ENCODE measurements around the gene IFNL1.
"Not testable (repeated sequence)": the region's sequence is repeated elsewhere in the genome, so short reads cannot be mapped to it uniquely, and the experiment has no call there.

IFNL1 gene

GRCh38 chr19:39270036-39270871 lies 26.0 kb upstream of the IFNL1 start:
- no peak for DNase-seq

DNA sequence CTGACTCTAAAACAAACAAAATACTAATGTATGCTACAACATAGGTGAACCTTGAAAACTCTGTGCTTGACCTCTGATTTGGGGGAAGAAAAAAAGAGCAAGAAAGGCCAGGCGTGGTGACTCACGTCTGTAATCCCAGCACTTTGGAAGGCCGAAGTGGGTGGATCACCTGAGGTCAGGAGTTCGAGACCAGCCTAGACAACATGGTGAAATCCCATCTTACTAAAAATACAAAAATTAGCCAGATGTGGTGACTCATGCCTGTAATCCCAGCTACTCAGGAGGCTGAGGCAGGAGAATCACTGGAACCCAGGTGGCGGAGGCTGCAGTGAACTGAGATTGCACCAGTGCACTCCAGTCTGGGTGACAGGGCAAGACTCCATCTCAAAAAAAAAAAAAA lies 22.3 kb upstream of the IFNL1 start:
- not testable (repeated sequence) for DNase-seq

- DNase-seq = no peak
Measured at GRCh38 chr19:39275578-39275977, 20.6 kb upstream of the IFNL1 start.

DNA sequence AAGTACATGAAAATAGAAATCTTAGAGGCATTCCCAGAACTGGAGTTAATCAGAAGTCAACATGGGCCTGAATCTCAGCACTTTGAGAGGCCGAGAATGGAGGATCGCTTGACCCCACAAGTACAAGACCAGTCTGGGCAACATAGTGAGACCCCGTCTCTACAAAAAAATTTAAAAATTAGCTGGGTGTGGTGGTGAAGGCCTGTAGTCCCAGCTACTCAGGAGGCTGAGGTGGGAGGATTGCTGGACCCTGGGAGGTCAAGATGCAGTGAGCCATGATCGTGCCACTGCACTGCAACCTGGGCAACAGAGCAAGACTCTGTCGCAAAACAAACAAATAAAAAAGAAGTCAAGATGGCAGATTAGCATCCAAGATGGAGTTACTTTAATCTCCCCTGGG lies 19.5 kb upstream of the IFNL1 start:
- DNase-seq = no peak

- no peak for DNase-seq
Measured at GRCh38 chr19:39277598-39277997, 18.6 kb upstream of the IFNL1 start.

DNA sequence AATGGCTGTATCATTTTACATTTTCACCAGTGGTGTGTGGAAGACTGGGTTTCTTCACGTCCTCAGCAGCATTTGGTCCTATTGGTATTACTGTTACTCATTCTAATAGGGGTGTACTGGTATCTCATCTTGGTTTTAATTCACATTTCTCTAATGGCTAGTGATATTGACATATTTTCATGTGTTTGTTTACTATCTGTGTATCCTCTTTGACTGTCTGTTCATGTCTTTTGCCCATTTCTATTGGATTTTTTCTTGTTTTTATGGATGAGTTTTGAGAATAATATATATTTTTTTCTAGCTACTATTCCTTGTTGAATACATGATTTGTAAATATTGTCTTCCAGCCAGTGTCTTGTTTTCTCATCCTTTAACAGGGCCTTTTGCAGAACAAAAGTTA lies 14.2 kb upstream of the IFNL1 start:
- DNase-seq = no peak

DNA sequence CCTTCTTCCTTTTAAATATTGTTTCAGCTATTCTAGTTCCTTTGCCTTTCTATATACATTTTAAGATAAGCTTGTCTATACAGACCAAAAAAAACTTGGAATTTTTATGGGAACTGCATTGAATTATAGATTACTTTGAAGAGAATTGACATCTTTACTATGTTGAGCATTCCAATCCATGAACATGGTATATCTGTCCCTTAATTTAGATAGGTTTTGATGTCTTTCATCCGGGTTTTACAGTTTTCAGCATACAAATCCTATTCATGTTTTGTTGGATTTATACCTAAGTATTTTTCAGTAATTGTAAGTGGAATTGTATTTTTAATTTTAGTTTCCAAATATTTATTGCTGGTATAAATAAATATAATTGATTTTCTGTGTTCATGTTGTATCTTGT lies 12.2 kb upstream of the IFNL1 start:
- no peak for DNase-seq

DNA sequence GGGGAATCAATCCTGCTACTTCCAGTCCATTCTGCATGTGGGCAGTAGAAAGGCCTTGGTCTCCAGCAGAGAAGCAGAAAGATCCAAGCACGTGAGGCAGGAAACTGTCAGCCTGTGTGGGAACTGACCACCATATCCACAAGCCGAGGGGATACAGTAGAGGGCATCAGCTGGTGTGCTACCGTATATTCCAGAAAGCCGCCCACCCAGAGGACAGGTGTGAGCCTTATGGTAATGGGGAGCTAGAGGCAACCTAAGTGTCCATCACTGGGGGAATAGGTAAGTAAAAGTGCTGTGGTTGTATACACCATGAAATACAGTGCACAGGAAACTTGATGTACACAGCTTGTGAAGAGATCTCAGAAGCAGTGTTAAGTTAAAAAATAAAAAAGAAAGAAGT lies 2.8 kb upstream of the IFNL1 start:
- DNase-seq = no peak

- no peak for DNase-seq
Measured at GRCh38 chr19:39296906-39297305, 699 bp downstream of the IFNL1 start.

- DNase-seq = peak; percentile 19 to 80 (median 38)
Measured at GRCh38 chr19:39297931-39298634, 1.9 kb downstream of the IFNL1 start.

DNA sequence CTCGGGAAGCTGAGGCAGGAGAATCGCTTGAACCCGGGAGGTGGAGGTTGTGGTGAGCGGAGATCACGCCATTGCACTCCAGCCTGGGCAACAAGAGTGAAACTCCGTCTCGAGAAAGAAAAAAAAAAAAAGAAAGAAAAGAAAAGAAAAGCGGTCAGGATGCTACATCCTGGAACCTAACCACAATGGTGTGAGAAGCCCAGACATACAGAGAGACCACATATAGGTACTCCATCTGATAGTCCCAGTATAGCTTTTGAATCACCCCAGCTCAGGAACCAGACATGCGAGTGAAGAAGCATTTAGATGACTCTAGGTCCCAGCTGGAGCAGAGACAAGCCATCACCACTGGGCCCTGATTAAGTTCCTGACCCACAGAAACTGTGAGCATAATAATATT lies 3.2 kb downstream of the IFNL1 start:
- peak in 1 of 5 donors; percentile 63 for DNase-seq

GRCh38 chr19:39299832-39300231 lies 3.6 kb downstream of the IFNL1 start:
- no peak for DNase-seq

DNA sequence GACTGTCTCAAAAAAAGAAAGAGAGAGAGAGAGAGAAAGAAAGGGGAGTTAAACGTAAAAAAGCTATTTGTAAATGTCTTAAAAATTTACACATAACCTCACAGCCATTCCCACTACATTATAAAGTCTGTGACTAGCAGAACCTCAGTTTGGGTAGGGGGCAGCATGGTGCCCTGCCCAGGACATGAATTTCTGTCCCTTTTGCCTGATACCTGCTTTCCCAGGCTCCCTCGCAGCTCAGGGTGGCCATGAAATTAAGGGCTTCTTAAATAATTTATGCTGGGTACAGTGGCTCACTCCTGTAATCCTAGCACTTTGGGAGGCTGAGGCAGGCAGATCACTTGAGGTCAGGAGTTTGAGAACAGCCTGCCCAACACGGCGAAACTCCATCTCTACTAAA lies 4.8 kb downstream of the IFNL1 start:
- no peak for DNase-seq

DNA sequence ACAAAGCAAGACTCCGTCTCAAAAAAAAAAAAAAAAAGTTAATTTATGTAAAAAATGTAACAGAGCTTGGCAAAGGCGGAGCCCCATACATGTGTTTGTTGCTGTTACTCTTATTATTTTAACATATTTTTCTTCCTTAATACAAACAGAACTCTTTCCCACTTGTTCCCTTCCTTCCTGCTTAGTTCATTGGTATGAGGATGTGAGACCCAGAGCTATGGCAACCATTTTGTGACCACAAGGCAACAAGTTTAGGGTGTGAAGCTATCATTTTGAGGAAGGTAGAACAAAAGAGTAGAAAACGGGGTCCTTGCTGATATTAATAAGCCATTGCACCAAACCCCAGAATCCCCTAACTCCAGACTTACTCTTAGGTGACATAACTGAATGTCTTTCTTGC lies 5.4 kb downstream of the IFNL1 start:
- DNase-seq = no peak

DNA sequence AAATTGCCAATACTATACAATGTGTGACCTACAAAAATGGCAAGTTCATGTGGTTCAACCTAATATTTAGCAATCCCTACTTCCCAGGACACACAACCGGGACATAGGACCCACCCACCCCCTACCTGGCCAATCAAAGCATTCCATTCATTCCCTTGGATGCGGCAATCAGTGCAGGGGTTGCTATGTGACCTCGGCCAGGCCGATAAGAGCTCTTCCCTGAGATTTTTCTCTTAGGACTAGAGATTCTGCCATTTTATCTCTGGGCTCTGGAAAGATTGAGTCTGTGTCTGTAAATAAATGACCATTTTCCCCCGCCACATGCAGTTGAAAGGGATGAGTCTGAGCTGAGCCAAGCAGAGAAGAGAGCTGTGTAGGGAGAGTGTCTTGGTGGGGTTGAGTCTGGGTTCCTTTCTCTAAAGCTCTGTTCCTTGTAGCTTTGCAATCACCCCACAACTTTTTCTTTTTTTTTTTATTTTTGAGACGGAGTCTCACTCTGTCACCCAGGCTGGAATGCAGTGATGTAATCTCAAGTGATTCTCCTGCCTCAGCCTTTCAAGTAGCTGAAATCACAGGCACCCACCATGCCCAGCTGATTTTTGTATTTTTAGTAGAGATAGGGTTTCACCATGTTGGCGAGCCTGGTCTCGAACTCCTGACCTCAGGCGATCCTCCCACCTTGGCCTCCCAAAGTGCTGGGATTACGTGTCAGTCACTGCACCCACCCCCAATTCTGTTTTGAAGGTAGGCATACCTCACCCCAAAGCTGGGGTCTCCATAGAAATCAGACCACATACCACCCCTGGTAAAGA lies 7.4 kb downstream of the IFNL1 start:
- no peak for DNase-seq

DNA sequence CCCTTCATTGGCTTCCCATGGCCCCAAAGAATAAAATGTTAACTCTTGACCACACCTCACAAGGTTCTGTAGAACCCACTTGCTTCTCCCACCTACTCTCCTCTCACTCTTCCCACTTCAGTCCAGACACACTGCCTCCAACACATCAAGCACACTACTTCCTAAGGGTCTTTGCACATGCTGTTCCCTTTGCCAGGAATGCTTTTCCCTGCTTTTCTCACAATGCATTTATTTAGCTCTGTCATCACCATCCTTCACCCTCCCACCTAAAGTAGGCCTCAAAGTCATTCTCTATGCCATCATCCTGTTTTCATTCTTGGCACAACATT lies 7.9 kb downstream of the IFNL1 start:
- DNase-seq = no peak

- DNase-seq = no peak
Measured at GRCh38 chr19:39304701-39305571, 8.7 kb downstream of the IFNL1 start.

- DNase-seq = no peak
Measured at GRCh38 chr19:39306075-39306474, 9.9 kb downstream of the IFNL1 start.

DNA sequence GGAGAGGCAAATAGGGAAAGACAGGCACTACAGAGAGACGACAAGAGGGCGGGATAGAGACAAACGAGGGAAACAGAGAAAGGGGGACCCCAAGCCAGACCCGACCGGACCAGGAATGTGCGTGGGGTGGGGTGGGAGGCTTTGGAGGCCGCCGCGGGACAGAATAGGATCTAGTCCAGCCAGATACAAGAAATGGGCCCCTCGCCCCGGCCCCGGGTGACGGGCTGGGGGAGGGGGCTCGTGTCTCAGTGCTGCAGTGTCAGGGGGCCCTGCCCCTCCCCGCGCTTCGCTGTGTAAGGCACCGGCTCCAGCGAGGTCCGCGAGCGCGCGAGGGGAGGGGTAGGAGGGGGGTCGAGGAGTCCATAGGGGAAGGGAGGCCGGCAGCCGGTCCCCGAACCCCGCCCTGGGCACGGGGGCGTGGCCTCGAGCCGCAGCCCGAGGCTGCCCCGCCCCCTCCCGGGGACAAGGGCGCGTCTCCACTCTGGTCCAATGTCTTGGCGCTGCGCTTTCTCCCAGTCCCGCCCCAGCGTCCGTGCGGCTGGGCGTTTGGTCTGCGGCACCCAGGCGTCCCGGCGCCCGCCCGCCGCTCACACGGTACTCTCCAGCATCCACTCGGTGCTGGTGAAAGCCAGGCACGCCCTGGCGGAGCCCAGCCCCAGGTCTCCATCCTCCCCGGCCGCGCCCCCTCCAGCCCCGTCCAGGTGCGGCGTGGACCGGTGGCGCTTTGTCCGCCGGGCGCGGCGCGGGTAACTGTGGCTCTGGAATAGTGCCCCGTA lies 11.0 kb downstream of the IFNL1 start:
- no peak for DNase-seq

GRCh38 chr19:39307822-39308530 lies 11.8 kb downstream of the IFNL1 start:
- DNase-seq = no peak
